ENCODE data around the gene IL4I1.

GRCh38 chr19:49840736-49841249 lies 55.9 kb downstream of the IL4I1 start:
- TF ChIP-seq, protein P1, sequence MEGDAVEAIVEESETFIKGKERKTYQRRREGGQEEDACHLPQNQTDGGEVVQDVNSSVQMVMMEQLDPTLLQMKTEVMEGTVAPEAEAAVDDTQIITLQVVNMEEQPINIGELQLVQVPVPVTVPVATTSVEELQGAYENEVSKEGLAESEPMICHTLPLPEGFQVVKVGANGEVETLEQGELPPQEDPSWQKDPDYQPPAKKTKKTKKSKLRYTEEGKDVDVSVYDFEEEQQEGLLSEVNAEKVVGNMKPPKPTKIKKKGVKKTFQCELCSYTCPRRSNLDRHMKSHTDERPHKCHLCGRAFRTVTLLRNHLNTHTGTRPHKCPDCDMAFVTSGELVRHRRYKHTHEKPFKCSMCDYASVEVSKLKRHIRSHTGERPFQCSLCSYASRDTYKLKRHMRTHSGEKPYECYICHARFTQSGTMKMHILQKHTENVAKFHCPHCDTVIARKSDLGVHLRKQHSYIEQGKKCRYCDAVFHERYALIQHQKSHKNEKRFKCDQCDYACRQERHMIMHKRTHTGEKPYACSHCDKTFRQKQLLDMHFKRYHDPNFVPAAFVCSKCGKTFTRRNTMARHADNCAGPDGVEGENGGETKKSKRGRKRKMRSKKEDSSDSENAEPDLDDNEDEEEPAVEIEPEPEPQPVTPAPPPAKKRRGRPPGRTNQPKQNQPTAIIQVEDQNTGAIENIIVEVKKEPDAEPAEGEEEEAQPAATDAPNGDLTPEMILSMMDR (IDR thresholded peaks at IDR 0.05), result no peak
- no peak for TF ChIP-seq POLR2A (IDR thresholded peaks at IDR 0.05)
- TF ChIP-seq POLR2AphosphoS5 (IDR thresholded peaks at IDR 0.05), result no peak

Data from prostate gland (tissue), 2 donors.